HG02642 (cell line): ENCODE data around the gene SNTG2.
"Not testable (repeated sequence)": the region's sequence is repeated elsewhere in the genome, so short reads cannot be mapped to it uniquely, and the experiment has no call there.

Source experiments
- ATAC-seq: cut with Tn5 transposase; IDR thresholded peaks from one replicate; pipeline ENCODE4 v1.9.1; 2021; ENCODE audit warnings: mild to moderate bottlenecking; ENCODE audit not compliant: unreplicated experiment, poor library complexity

The SNTG2 gene

DNA sequence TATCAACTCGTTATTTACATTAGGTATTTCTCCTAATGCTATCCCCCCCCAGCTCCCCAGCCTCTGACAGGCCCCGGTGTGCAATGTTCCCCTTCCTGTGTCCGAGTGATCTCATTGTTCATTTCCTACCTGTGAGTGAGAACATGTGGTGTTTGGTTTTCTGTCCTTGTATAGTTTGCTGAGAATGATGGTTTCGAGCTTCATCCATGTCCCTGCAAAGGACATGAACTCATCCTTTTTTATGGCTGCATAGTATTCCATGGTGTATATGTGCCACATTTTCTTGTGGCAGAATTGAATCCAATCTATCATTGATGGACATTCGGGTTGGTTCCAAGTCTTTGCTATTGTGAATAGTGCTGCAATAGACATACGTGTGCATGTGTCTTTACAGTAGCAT is 439.5 kb downstream of the SNTG2 start:
- ATAC-seq, result not testable (repeated sequence)

DNA sequence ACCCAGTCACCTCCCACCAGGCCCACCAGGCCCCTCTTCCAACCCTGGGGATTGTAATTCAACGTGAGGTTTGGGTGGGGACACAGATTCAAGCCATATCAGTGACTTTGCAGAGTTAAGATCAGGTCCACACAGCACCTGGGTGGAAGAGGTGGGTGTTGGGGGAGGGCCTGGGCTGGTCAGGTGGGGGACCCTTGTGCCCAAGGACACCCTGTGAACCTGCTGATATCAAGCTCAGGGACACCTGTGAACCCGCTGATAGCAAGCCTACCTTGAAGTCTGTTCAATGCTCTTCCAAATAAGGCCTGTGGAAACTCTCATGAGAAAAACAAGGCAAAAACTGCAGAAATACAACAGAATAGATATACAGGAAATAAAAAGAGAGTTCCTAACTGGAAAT is 442.7 kb downstream of the SNTG2 start:
- no peak for ATAC-seq

DNA sequence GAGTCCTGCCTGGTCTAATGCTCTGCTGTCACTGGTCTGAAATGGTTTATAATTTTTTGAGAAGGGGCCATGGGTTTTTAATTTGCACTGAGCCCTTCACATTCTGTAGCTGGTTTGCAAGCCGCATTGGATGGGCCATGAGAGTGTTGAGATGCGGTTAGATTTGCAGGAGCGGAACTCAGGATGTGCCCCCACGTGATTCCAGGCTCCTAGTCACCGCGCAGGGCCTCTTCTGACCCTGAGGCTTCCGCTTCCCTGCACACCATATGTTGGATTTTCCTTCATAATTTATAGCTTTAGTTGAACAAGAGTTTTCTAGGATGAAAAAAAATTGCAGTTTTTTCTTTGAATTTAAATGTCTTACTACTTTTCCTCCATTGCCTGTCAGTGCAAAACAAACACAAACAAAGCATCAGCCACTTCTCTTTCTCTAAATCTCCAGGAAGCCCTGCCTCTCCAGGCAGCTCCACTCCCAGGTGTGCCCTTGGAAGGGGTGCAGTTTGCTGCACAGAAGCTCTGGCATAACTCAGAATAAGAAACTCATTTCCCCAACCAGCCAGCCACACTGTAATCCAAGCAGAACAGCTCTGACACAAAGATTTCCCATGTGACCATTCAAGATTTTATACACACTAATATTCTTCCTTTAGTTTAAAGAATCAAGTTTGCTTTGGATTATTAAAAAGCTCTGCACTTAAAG is 444.2 kb downstream of the SNTG2 start:
- ATAC-seq, result no peak

DNA sequence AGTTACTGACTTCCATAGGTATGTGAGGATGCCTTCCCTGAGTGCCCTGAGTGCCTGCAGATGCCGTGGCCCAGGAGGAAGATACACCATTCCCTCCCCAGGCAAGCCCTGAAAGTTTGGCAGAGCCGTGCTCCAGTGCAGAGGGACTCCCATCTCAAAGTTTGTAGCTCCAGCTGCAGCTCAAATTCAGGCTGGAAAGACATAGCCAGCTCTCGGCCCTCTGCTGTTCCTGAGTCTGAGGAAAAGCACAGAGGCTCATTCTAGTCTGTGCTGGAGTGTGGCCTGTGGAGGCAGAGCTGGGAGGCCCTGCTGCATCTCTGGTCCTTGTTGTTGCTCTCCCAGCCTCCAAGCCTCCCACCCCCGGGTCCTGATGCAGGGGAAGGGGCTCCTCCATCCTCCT is 446.7 kb downstream of the SNTG2 start:
- ATAC-seq, result no peak

DNA sequence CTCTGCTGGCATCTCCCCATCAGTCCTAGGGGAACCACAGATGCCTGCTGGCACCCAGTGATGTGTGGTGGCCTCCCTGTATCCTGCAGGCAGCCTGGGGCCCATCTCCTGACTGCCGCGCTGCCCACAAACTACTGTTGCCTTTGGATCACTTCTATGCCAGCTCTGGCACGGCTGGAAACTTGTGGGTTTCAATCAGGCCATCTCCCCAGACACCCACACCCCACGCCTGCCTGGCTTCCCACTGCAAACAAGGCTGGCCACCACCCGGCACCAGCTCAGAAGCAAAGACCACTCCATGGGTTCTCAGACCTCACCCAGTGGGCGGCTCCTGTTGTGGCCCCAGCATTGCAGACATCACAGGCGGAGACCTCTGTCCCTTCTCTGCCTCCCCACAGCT is 447.5 kb downstream of the SNTG2 start:
- ATAC-seq, result no peak

DNA sequence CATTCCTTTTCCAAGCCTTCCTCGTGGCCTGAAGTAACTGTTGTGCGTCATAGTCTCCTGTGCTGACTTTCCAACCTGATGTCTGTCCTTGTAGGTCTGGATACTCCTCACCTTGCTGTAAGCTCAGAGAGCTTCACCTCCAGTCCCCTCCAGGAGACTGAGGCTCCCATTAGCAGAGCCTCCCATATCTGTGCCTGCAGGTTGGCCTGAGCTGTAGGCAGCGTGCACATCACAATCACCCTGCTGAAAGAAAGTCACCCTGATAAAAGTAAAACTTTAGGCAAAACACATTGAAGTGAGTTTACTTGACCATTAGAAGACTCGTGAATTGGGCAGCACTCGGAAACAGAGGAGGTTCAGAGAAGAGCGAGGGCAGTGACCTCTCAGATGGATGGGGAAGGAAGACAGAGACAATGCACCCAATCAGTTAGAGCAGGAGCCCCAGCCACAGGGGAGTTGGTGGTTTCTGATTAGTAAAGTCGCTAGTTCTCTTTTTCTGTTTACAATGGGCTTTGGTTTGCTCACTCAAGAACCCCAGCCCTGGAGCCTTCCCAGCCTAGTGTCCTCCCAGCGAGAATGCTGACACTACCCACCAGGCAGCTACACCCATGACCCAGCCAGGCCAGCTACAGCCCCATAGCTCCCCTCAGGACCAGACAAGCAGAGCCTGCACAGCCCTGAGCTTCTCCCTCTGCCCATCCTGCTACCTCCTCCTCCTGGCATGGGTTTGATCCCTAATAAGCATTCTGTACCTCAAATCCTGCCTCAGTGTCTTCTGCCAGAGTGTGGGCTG is 450.5 kb downstream of the SNTG2 start:
- no peak for ATAC-seq

DNA sequence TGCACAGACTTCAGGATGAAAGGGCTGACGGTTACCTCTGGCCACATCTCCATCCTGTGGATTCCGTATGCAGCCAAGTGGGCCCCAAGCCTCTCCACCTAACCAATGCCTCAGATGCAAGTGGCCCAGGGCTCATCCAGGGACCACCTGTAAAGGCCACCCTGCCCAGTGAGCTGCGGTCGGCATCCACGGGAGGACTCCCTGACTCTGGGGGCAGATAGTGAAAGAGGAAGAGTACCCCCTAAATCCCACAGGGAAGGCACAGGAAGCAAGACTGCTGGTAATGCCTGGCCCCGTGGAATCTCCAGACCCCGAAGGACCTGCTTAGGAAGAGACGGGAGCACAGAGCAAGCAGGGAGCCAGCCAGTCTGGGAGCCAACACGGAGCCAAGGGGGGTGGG is 451.4 kb downstream of the SNTG2 start:
- no peak for ATAC-seq

DNA sequence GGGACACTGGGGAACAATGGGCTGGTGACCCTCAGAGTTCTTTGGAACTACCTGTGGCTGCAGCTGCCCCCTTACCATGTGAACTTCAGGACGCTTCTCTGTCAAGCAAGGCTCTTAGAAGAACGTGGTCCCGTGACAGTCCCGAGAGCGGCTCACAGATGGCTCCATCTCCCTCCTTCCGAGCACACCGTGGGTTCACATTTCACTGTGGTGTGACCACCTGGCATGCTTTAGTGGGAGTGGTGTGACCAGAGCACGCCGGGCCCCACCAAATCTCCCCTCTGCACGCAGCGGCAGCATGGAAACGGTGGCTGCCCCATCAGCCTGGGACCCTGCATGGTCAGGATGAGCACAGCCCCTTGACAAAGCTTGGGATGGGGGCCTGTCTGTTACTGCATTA is 452.9 kb downstream of the SNTG2 start:
- ATAC-seq, result no peak

DNA sequence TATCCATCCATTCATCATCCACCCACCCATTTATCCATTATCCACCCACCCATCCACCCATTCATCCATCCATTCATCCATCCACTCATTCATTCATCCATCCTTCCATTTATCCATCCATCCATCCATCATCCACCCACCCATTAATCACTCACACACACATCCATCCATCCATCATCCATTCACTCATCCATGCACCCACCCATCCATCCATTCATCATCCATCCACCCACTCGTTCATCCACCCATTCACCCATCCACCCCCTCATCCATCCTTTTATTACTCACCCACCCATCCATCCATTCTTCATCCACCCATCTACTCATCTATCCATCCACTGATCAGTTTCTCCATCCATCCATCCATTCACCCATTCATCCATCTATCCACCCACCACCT is 454.5 kb downstream of the SNTG2 start:
- ATAC-seq, result no peak

DNA sequence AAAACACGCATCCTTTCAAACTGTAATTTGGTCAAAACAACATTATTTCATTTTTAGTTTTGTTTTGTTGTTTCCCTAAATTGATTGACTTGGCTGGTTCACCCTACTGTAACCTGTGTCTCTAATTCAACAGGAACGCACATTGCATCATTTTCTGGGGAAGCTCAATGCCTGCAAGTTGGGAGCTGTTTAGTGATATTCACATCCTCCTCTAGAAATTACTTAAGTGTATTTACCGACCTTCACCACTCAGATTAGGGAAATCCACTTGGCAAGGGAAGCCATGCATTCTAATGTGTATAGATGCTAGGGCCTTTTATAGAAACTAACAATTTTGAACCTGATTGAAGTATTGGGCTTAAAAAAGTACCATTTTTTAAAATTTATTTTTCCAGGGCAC is 455.3 kb downstream of the SNTG2 start:
- no peak for ATAC-seq

DNA sequence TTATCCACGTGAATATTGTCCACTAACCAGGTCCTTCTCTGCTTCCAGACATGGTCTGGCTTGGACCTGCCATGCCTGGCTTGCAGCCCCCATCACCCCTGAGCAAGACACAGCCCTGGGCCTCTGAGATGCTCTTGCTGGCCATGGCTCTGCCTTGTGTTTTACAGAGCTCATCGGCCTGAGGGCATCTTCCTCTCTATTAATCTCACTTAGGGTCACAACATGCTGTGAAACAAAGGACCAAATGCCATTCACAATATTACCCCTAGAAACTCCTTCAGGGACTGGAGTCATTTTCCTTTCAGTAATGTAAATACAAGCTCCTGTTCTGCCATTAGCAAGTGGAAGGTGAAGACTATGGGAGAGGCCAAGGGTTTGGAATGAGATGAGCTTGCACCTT is 455.8 kb downstream of the SNTG2 start:
- ATAC-seq, result no peak

DNA sequence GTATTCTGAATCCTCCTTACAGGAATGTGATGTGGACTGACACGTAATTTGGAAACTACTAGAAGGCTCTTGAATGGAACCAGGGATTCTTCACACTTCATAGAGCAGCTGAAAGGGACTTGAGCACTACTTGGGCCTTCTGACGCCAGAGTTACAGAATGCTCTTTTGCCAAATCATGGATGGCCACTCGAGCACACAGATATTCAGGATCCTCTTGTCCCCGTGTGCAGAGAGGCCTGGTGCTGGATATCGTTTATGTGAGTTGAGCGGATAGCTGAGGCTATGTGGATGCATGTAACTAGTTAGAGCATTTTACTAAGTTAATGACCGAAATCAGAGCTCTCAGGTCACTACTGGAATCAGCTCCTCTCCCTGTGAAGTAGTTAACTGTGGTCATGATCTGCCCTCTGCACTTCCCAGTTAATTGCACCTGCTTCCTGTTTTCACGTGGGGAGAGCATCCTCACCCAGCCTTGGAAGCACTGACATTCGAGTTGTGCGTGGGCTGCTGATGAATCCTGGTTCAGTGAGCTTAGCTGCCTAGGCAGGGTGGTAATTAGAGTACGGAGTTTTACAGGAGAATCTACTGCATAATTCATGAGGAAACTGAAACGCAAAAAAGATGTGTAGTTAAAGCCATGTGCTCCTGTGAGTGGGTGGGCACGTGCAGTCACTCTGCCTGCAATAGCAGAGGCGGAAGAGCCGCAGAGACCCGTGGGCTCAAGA is 457.5 kb downstream of the SNTG2 start:
- ATAC-seq, result no peak

DNA sequence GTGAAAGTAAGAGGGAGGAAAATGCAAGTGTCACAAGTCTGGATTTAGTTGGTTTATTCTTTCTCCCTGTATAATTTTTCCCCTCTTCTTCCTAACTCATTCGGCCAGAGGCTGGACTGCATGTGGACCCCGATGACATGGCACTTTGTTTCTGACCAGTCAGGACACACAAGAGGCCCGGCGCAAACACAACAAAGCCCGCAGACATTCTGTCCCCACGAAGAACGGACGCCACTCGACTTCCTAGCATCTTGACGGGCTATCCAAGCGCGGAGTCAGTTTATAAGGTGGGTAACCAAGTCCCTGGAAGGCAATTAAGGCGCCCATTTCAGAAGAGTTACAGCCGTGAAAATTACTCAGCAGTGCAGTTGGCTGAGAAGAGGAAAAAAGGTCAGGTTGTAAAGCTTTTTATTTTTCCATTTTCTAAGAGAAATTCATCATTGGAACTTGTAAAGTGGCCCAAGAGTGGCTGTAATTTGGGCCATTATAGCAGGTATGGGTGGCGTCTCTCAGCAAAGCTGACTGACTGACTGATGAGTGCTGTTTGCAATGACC is 462.6 kb downstream of the SNTG2 start, which contains the start of gene TPO:
Gene TPO, plus strand, starts transcription at position 308 of the 555 bp plus-strand sequence. CDS start 946 bp downstream, outside the sequence.
- ATAC-seq, result no peak

DNA sequence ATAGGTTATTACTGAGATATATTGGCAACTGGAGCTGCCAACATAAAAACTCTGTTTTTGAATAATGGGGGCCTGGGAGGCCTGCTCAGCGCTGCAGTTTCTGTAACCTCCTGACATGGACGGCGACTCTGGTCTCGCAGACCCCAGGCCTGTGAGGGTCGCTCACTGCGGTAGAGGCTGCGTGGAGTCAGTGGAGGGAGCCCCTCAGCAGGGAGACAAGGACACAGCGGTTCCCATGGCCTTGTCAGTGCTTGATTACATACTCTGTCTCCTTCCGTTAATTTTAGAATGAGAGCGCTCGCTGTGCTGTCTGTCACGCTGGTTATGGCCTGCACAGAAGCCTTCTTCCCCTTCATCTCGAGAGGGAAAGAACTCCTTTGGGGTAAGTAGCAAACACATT is 463.5 kb downstream of the SNTG2 start:
- ATAC-seq, result no peak

DNA sequence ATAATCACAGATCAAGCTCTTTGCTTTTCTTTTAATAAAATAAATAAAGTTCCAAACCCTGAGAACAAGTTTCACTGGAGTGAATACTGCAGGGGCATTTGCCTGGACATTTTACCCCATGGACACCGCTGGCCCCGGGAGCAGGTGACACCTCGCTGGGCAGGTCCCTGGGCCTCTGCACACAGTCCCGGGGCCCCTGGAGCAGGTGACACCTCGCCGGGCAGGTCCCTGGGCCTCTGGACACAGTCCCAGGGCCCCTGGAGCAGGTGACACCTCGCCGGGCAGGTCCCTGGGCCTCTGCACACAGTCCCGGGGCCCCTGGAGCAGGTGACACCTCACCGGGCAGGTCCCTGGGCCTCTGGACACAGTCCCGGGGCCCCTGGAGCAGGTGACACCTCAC is 464.3 kb downstream of the SNTG2 start:
- ATAC-seq, result not testable (repeated sequence)

DNA sequence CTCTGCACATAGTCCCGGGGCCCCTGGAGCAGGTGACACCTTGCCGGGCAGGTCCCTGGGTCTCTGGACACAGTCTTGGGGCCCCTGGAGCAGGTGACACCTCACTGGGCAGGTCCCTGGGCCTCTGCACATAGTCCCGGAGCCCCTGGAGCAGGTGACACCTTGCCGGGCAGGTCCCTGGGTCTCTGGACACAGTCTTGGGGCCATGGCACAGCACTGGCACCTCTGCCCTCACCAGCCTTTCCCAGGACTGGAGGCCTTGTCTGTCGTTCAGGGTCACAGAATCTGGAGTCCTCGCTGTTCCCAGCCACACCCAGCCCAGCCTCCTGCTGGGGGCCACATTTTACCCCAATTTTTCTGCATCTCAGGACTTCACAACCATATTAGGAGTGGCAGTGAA is 464.9 kb downstream of the SNTG2 start:
- ATAC-seq, result no peak
